Measurements from ENCODE around the gene C9orf153. TPM values are rescaled to one million over a fixed set of nuclear protein-coding genes. Genes with fewer than 3 reads are reported as not detected.

Gene C9orf153
- total and polyA plus RNA-seq, 3 donors from 2014 or later: 5.0 to 24.4 (median 10.2) TPM

GRCh38 chr9:86256653-86257052, 2.8 kb downstream of the C9orf153 start:
- intact Hi-C loops (cut with DNase I; ENCODE audit: low total_unique reads): no loop called here
- WGBS, 2 donors: 68 to 79% methylated on average over 3 of the region's 3 CpGs
- TF ChIP-seq POLR2A (IDR thresholded peaks at IDR 0.05): no peak
- no peak for TF ChIP-seq CTCF (IDR thresholded peaks at IDR 0.05)

DNA sequence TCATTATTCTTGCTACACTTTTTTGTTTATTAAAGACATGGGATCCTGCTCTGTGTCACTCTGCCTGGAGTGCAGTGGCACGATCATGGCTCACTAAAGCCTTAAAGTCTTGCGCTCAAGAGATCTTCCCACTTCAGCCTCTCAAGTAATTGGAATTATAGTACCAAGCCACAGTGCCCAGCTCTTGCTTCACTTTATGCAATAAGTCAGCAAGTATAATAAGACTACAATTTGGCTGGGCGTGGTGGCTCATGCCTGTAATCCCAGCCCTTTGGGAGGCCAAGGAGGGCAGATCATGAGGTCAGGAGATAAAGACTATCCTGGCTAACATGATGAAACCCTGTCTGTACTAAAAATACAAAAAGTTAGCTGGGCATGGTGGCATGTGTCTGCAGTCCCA, 5.9 kb downstream of the C9orf153 start:
- no peaks in the 10 kb centered on the region for H3K27me3 ChIP-seq
- H3K4me1 ChIP-seq: no peaks in the 10 kb centered on the region
- H3K4me3 ChIP-seq: no peak overlapping the region
- H3K9me3 ChIP-seq: no peaks in the 10 kb centered on the region
- intact Hi-C loops (cut with DNase I; ENCODE audit: low total_unique reads): no loop called here
- H3K36me3 ChIP-seq (ENCODE audit: low read depth, missing control alignments): no peaks in the 10 kb centered on the region
- DNase-seq: no peak
- no peak overlapping the region for H3K27ac ChIP-seq
- 96 to 100% methylated on average over 3 of the region's 3 CpGs for WGBS, 2 donors
- TF ChIP-seq POLR2A (IDR thresholded peaks at IDR 0.05) (no peak), CTCF (IDR thresholded peaks at IDR 0.05) (no peak)

More at GRCh38 chr9:86256653-86257052, 2.8 kb downstream of the C9orf153 start:
- Histone ChIP-seq H3K27ac (no peak overlapping the region), H3K9me3 (no peaks in the 10 kb centered on the region), H3K4me3 (no peak overlapping the region), H3K27me3 (no peaks in the 10 kb centered on the region), H3K4me1 (no peaks in the 10 kb centered on the region), H3K36me3 (ENCODE audit: low read depth, missing control alignments) (no peaks in the 10 kb centered on the region)
- no peak for DNase-seq

DNA sequence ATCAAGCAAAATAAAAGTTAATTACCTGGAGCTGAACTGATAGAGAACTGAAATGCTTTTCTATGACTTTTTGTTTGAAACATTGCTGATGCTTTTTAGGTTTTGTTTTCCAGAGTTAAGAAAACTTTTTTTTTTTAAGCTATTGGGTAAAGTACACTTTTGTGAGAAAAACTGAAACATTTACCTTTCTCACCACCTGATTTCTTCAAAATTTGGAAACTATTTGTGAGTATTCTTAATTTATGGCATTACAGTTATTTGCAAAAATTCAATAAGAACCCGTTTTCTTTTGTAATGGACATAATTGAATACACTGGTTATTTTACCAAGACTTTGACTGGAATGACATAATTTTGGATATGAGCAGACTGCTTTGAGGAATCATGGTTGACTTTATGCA, 6.6 kb downstream of the C9orf153 start:
- 96 to 98% methylated on average over 1 of the region's 1 CpG for WGBS, 2 donors
- Histone ChIP-seq H3K27me3 (no peaks in the 10 kb centered on the region), H3K4me1 (no peaks in the 10 kb centered on the region), H3K27ac (no peak overlapping the region), H3K4me3 (no peak overlapping the region), H3K36me3 (ENCODE audit: low read depth, missing control alignments) (no peaks in the 10 kb centered on the region), H3K9me3 (no peaks in the 10 kb centered on the region)
- TF ChIP-seq POLR2A (IDR thresholded peaks at IDR 0.05): no peak
- TF ChIP-seq CTCF (IDR thresholded peaks at IDR 0.05): no peak
- no peak for DNase-seq
- intact Hi-C loops (cut with DNase I; ENCODE audit: low total_unique reads): no loop called here

DNA sequence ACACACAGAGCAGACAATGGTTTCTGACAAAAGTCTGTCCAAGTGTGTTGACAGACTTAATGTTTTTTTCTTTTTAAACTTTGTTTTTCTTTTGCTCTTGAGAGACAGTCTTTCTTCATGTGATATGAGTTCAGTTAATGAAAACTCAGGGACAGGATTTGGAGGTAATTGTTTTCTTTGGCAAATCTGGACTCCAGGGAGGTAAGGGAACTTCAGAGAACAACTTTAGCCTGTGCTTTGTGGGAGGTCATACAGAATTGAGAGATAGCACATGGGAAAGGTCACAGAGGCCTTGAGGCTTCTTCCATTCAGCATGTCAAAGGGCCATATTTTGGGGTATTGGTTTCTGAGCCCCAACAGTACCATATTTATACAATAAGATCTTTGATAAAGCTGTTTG, 9.3 kb downstream of the C9orf153 start:
- no peak overlapping the region for H3K4me3 ChIP-seq
- H3K27ac ChIP-seq: no peak overlapping the region
- no peak for DNase-seq
- no peaks in the 10 kb centered on the region for H3K9me3 ChIP-seq
- no peaks in the 10 kb centered on the region for H3K27me3 ChIP-seq
- intact Hi-C loops (cut with DNase I; ENCODE audit: low total_unique reads): no loop called here
- no peaks in the 10 kb centered on the region for H3K36me3 ChIP-seq (ENCODE audit: low read depth, missing control alignments)
- TF ChIP-seq CTCF (IDR thresholded peaks at IDR 0.05) (no peak), POLR2A (IDR thresholded peaks at IDR 0.05) (no peak)
- H3K4me1 ChIP-seq: no peaks in the 10 kb centered on the region

DNA sequence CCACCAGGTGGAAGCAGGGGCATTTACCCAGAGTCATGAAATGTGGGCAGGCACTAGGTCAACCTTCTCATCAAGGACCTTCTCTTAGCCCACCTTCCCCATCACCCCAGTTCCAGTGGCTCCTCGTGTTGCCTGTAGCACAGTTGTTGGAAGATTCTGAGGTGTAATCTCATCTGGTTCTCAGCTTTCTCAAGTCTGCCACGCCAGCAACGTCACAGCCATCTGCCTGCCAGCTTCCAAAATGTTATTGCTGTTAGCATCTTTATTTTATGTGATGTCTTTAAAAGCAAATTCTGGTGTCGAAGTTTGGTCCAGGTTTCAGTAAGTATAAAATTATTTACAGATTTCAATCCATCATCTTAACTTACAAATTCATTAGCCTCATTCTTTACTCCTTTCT, 10.7 kb downstream of the C9orf153 start:
- Histone ChIP-seq H3K9me3 (no peaks in the 10 kb centered on the region), H3K4me3 (no peak overlapping the region), H3K27me3 (no peaks in the 10 kb centered on the region), H3K27ac (no peak overlapping the region), H3K36me3 (ENCODE audit: low read depth, missing control alignments) (no peaks in the 10 kb centered on the region), H3K4me1 (no peaks in the 10 kb centered on the region)
- intact Hi-C loops (cut with DNase I; ENCODE audit: low total_unique reads): no loop called here
- DNase-seq: no peak
- TF ChIP-seq POLR2A (IDR thresholded peaks at IDR 0.05) (no peak), CTCF (IDR thresholded peaks at IDR 0.05) (no peak)
- WGBS, 2 donors: 90 to 92% methylated on average over 4 of the region's 4 CpGs

All from testis (tissue), 3 donors.